ENCODE results near the gene MAPRE2.

MAPRE2 gene

DNA sequence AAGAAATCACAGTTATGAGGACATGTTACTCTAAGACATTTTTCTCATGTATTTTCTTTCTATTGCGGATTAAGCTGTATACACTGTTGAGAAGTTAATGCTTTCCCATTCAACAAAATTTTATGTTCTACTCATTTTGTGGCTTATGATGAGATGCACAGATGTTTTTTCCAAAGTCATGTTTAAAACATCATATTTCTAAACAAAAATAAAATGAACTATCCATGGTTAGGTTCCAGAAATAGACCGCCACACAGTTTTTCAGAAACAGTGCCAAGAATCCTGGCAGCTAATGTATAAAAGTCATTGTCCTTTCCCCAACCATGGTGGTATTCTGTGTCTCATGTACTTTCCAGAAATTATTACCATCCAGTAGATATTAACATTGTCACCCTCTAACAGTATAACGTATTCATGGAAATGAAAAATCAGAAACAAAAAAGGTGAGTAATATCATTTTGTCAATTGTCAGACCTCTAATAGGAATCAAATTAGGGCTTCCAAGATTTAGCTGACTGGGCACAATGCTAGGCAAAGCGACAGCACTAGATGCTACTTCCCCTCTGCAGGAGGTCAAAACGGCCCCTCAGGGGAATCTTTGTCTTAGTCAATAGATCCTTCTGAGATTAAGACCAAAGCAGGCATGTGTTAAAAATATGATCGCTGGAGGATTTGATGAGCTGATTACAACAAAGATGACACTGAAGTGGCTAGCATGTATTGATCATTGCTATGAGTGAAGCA is 145.2 kb downstream of the MAPRE2 start:
- no peak for DNase-seq

DNA sequence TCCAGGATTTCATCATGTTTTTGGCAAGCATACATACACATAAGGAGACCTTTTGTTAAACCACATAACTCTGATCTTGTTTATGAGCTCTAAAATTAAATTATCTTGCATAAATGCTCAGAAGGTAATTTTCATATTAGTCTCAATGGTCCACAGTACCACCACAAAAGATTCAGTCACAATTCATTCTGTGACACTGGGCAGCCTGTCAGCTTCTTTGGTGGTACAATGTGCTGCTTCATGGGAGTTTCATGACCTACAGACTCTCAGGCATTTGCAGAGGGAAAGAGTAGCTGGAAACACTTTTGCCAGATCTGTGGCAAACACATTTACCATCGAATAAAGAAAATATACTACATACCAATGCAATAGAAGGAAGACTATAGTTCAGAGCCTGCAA is 148.3 kb downstream of the MAPRE2 start:
- no peak for DNase-seq

GRCh38 chr18:35190948-35191697 is 149.9 kb downstream of the MAPRE2 start:
- DNase-seq, result no peak

DNA sequence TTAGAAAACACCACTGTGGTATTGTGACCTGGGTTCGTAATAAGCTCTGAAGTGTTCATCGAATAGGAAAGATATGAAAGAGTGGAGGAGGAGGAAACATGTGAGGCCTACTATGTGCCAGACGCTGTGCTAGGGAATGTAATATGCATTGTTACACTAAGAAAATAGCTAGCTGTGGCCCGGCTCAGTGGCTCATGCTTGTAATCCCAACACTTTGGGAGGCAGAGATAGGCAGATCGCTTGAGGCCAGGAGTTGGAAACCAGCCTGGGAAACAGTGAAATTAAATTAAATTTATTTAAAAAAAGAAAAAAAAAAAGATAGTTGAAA is 150.4 kb downstream of the MAPRE2 start:
- no peak for DNase-seq

GRCh38 chr18:35192415-35192814 is 151.2 kb downstream of the MAPRE2 start:
- DNase-seq, result no peak
